Testis (tissue), 2 donors: ENCODE data around the gene MFSD2B.

ENCODE experiments used
- CTCF ChIP-seq, 3 experiments: fragments of 450-650 bp in 2 of 3; fragments of 200-600 bp in 1 of 3; sonication (generic) in 1 of 3; IDR thresholded peaks; one replicate each; pipeline ENCODE4 v1.5.1; 2016 to 2019; ENCODE audit warnings: antibody characterized with exemption in 3 of 3, mild to moderate bottlenecking in 2 of 3, moderate library complexity in 1 of 3
- POLR2A ChIP-seq: fragments of 450-650 bp; IDR thresholded peaks from one replicate; pipeline ENCODE4 v1.6.1; 2017; ENCODE audit warnings: antibody characterized with exemption, mild to moderate bottlenecking, moderate library complexity

GRCh38 chr2:24072259-24072658 is 62.4 kb downstream of the MFSD2B start:
- TF ChIP-seq CTCF (IDR thresholded peaks at IDR 0.05) (no peak), POLR2A (no peak)
